DMS79 treated with DMSO at 0.1 percent for 48 hours (cell line): Measurements from ENCODE around the gene CEMIP2.
"Not testable (repeated sequence)": the region's sequence is repeated elsewhere in the genome, so short reads cannot be mapped to it uniquely, and the experiment has no call there.

Source experiments
- DNase-seq: peaks from one replicate; lab custom pipeline; 2025; lab: John Stamatoyannopoulos, UW

CEMIP2 gene, protein sequence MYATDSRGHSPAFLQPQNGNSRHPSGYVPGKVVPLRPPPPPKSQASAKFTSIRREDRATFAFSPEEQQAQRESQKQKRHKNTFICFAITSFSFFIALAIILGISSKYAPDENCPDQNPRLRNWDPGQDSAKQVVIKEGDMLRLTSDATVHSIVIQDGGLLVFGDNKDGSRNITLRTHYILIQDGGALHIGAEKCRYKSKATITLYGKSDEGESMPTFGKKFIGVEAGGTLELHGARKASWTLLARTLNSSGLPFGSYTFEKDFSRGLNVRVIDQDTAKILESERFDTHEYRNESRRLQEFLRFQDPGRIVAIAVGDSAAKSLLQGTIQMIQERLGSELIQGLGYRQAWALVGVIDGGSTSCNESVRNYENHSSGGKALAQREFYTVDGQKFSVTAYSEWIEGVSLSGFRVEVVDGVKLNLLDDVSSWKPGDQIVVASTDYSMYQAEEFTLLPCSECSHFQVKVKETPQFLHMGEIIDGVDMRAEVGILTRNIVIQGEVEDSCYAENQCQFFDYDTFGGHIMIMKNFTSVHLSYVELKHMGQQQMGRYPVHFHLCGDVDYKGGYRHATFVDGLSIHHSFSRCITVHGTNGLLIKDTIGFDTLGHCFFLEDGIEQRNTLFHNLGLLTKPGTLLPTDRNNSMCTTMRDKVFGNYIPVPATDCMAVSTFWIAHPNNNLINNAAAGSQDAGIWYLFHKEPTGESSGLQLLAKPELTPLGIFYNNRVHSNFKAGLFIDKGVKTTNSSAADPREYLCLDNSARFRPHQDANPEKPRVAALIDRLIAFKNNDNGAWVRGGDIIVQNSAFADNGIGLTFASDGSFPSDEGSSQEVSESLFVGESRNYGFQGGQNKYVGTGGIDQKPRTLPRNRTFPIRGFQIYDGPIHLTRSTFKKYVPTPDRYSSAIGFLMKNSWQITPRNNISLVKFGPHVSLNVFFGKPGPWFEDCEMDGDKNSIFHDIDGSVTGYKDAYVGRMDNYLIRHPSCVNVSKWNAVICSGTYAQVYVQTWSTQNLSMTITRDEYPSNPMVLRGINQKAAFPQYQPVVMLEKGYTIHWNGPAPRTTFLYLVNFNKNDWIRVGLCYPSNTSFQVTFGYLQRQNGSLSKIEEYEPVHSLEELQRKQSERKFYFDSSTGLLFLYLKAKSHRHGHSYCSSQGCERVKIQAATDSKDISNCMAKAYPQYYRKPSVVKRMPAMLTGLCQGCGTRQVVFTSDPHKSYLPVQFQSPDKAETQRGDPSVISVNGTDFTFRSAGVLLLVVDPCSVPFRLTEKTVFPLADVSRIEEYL (N-terminal part only)

DNA sequence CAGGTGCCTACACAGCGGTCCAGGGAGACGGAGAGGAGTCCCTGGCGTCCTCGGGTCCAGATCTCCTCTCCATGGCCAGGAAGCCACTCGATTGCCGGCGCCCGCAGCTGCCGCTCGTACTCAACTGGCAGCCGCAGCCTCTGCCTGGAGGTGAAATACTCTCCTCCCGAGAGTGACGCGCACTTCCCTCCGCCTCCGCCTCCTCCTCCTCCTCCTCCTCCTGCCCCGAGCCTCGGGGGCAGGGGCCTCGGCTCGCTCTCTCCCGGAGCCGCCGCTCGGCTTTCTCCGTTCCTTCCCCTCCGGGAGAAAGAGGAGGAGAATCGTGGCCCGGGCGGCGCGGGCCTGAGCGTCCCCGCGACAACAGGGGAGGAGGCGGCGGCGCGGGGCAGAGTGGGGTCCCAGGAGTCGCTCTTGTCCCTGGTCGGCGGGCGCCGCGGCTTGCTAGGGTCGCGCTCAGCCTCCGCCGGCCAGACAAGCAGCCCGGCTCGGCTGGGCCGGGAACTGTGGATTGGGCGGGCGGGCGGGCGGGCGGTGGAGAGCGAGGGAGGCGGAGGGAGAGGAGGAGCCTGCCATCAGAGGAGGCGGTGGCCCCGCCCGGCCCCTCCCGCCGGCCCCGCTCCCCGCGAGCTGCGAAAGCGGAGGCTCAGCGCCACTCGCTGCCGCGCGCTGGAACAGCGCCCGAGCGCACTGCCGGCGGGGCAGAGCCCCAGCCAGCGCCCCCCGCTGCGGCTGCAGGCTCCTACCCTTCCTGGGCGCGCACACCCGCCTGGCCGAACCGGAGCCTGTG is at the start of gene CEMIP2:
CEMIP2 (minus strand) TSS at position 126 of the 787 bp plus-strand sequence. CDS start 18,140 bp downstream, outside the sequence.
- DNase-seq, result peak; percentile 43

DNA sequence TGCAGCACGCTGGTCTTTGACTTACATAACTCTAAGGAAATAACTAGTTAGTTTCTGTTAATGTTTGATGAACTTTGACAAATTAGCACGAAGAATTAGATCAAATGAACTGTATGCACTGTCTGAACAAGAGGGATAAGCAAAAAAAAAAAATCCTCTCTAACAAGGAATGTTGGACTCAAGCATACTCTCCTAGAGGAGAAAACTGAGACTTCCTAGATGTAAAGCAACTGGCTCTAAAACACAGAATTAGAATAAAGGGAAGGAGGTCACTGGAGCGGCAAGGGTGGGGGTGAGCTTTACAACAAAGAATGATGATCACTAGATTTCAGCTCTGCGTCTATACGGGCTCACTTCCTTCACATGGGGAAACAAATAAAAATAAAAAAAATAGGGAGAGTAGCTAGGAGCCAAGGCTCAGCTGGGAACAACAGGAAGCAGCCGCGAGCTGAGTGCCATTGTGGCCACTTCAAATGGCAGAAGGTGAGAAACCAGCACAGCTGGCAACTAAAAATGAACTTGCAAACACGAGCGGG is 48.7 kb upstream of the CEMIP2 start:
- peak; percentile 24 for DNase-seq

DNA sequence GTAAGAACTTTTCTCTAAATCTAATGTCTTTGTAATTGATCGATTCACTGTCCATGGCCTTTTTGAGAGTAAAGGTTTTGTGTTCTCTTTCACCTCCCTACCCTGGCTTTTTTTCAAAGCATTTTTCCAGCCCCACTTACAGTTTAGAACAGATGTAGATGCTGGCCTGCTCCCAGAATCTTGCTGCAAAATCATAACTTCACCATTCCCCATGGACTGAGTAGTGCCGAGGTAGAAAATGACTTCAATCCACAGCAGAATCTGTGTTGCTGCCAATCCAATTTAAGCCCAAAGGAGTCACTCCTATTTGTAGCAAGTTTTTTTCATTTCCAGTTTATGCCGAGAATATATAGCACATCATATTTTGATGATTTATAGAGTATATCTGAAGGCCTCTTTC is 46.5 kb upstream of the CEMIP2 start:
- no peak for DNase-seq

DNA sequence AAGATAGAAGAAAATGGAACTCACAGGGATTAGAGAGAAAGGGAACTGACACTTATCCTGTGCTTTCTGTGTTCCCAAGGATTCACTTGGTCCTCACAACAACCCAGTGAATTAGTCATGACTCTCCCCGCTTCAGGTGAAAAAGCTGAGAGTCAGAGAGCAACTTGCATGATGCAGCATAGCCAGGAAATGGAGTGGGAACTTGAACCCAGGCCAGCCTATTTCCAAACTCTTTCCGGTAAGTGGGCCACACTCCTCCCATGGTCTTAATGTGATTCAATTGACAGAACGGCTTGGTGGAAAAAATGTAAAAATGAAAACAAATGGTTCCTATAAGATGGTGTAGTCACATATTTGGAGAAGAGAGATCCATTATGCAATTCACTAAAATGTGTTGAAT is 45.9 kb upstream of the CEMIP2 start:
- DNase-seq, result no peak

DNA sequence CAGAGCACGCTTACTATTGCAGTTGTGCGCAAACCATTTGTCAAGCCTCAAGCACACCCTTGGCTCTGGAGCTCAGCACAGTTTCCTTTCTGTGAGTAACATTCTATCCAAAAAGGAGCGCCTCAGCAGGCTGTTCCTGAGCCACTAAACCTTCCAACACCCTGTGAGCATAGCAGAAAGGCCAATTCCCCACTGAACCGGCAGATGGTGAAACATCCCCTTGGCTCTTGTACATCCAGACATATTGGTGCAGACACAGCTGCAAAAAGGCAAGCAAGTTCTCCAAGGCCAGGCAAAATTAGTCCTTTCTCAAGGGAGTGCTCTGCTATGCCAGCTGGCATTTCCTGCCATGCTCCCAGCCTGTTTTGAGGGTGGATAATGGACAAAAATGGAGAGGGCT is 44.1 kb upstream of the CEMIP2 start:
- no peak for DNase-seq

DNA sequence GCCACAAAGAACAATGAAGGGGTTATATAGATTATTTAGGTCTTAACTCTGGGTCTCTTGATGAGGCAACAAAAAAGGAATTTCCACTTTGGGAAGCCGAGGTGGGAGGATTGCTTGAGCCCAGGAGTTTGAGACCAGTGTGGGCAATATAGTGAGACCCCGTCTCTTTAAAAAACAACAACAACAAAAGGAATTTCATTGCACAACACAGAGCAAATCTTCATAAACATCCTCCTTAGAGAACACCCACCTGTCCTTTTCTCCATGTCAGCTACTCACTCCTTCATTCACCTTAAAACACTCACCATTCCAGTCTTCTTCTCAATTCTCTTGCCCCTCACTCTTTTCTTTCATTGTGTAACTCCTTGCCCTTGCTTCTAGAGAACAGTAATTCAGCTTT is 39.8 kb upstream of the CEMIP2 start:
- DNase-seq, result no peak

- peak; percentile 13 for DNase-seq
These were observed 38.6 kb upstream of the CEMIP2 start for GRCh38 chr9:71806901-71807307.

- not testable (repeated sequence) for DNase-seq
These were observed 36.8 kb upstream of the CEMIP2 start for GRCh38 chr9:71805096-71805495.

GRCh38 chr9:71801826-71802225 is 33.5 kb upstream of the CEMIP2 start:
- no peak for DNase-seq

- no peak for DNase-seq
These were observed 29.0 kb upstream of the CEMIP2 start for GRCh38 chr9:71797266-71797665.

DNA sequence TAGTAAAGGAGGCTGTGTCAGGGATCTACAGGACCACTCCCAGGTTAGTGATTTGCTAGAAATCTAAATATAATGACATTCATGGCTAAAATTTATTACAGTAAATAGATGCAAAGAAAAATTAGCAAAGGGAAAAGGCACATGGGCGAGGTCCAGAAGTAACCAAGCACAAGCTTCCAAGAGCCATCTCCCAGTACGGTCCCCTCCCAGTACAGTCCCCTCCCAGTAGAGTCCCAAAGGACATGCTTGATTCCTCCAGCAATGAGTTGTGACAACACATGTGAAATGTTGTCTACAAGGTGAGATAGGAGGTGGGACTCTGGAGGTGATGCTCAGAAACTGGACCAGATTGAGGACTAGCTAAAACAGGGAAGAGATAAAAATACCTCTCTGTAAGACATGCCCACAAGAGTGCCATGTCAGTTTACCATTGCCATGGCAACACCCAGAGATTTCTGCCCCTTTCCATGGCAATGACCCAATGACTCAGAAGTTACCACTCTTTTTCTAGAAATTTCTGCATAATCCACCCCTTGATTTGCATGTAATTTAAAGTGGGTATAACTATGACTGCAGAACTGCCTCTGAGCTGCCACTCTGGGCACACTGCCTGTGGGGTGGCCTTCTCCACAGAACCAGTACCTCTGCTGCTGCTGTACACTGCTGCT is 27.9 kb upstream of the CEMIP2 start:
- DNase-seq, result no peak

GRCh38 chr9:71795097-71795813 is 26.9 kb upstream of the CEMIP2 start:
- no peak for DNase-seq

DNA sequence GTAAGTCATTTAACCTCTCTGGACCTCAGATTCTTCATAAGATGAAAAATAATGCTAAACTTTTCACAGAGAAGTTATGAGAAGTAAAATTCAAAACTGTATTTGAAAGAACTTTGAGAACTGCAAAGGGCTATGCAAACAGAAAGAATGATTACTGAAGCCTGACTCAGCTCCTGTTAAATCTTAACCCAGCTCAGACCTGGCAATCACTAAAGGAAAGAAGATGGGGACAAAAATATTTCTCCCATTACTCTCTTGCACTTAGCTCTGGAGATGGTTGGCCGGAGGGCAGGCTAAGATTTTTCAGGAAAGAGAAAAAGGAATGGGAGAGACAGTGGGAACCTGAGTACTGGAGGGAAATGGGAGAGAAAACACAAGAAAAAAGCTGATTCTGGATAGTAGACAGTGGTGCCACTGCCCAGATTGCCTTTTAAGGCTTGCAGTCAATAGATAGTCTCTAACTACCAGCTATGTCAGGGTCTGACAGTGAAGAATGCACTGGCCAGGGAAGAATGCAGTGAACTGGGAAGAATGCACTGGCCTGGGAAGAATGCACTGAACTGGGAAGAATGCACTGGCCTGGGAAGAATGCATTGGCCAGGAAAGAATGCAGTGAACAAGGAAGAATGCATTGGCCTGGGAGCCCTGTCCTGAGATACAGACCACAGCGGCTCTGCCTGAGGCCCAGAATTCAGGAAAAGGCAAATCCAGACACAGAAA is 25.2 kb upstream of the CEMIP2 start:
- no peak for DNase-seq

- DNase-seq, result no peak
These were observed 23.6 kb upstream of the CEMIP2 start for GRCh38 chr9:71791875-71792274.

DNA sequence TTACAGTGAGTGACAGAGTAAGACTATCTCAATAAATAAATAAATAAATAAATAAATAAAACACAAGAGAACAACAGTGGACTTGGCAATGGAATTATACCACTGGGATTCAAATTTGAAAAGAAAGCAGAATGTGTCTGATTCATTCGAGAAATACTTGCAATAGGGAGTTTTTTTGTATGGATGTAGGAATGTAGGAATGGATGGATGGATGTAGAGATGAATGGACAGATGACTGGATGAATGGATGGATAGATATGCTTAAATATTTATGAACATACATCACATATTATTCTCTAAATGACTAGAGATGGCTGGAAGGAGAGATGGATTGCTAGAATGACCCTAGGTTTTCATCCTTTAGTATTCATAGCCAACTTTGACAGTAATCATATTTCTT is 22.0 kb upstream of the CEMIP2 start:
- no peak for DNase-seq

GRCh38 chr9:71783120-71783523 is 14.8 kb upstream of the CEMIP2 start:
- no peak for DNase-seq

- no peak for DNase-seq
These were observed 13.1 kb upstream of the CEMIP2 start for GRCh38 chr9:71781391-71781790.

GRCh38 chr9:71780953-71781352 is 12.6 kb upstream of the CEMIP2 start:
- no peak for DNase-seq

GRCh38 chr9:71778085-71778484 is 9.8 kb upstream of the CEMIP2 start:
- DNase-seq, result no peak
